ENCODE measurements around the gene SUPT6H. TPM values are rescaled to one million over a fixed set of nuclear protein-coding genes. Genes with fewer than 3 reads are reported as not detected.

The SUPT6H gene
- total RNA-seq, 2 experiments from 2014 or later = 33.7 to 76.5 TPM

DNA sequence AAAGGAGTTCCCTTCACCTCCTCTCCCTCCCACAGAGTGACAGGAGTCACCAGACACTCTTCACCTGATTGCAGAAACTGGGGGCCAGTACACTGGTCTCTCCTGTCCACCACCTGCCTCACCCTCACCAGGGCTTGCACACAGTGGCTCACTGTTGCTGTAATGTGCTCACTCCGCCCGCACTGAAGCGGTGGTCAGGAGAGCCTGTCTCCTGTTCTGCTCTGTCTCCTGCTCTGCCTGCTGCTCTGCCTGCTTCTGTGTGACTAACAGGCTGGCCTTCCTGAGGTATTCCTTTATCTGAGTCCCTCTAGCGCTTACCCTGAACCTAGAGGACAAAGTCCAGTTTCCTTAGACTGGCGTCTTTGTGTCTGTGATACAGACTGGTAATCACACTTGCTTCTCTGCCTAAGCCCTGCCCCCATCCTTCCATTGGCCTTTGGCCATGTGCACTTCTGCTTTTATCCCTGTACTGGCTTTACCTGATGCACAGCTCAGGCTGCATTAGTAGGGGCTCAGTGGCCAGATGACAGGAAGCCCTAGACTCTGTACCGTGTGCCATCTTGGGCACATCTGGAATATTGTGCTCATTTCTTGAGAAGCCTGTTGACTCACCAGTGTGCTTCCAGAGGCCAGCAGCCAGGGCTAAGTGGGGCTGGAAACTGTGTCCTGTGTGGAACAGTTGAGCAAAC lies 36.4 kb downstream of the SUPT6H start:
- Histone ChIP-seq H2AFZ (ENCODE audit: low read length) (no peak overlapping the region), H3K79me2 (ENCODE audit: insufficient read depth, low read depth, low read length) (no peaks in the 10 kb centered on the region), H3K4me3 (ENCODE audit: low read depth, low read length, poor library complexity, severe bottlenecking) (no peak overlapping the region), H4K20me1 (ENCODE audit: insufficient read depth, low read length) (no peaks in the 10 kb centered on the region), H3K36me3 (ENCODE audit: insufficient read depth, low read length) (peaks cover 99% of the 10 kb centered on the region), H3K4me2 (ENCODE audit: low read length) (no peak overlapping the region), H3K9me2 (ENCODE audit: insufficient read depth, low read length) (no peaks in the 10 kb centered on the region), H3K4me1 (ENCODE audit: insufficient read depth, low read length, poor library complexity, severe bottlenecking) (no peaks in the 10 kb centered on the region), H3K27ac (ENCODE audit: low read depth, low read length, poor library complexity, severe bottlenecking) (no peak overlapping the region), H3K9me3 (ENCODE audit: low read length) (no peaks in the 10 kb centered on the region)
- POLR2A ChIA-PET = interaction anchor here (0.5 kb wide), 1 partner anchor 66 kb away, joined by 3 read pairs; no protein-coding TSS in a partner anchor
- CTCF ChIA-PET (ENCODE audit: unreplicated experiment) = interaction anchor here (0.6 kb wide), 1 partner anchor 45 kb away, joined by 3 read pairs; no protein-coding TSS in a partner anchor
- DNase-seq (ENCODE audit: low spot score) = no peak
- intact Hi-C loops (cut with micrococcal nuclease; ENCODE audit: unreplicated experiment) = no loop called here
- no TSS peak for BruUV-seq (replicated peaks)
- TF ChIP-seq EZH2phosphoT487 (IDR thresholded peaks at IDR 0.05; ENCODE audit: borderline replicate concordance, low read depth, low read length) = no peak
- TF ChIP-seq, protein P1, sequence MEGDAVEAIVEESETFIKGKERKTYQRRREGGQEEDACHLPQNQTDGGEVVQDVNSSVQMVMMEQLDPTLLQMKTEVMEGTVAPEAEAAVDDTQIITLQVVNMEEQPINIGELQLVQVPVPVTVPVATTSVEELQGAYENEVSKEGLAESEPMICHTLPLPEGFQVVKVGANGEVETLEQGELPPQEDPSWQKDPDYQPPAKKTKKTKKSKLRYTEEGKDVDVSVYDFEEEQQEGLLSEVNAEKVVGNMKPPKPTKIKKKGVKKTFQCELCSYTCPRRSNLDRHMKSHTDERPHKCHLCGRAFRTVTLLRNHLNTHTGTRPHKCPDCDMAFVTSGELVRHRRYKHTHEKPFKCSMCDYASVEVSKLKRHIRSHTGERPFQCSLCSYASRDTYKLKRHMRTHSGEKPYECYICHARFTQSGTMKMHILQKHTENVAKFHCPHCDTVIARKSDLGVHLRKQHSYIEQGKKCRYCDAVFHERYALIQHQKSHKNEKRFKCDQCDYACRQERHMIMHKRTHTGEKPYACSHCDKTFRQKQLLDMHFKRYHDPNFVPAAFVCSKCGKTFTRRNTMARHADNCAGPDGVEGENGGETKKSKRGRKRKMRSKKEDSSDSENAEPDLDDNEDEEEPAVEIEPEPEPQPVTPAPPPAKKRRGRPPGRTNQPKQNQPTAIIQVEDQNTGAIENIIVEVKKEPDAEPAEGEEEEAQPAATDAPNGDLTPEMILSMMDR (conservative IDR thresholded peaks at IDR 0.05; ENCODE audit: low read length) = no peak

DNA sequence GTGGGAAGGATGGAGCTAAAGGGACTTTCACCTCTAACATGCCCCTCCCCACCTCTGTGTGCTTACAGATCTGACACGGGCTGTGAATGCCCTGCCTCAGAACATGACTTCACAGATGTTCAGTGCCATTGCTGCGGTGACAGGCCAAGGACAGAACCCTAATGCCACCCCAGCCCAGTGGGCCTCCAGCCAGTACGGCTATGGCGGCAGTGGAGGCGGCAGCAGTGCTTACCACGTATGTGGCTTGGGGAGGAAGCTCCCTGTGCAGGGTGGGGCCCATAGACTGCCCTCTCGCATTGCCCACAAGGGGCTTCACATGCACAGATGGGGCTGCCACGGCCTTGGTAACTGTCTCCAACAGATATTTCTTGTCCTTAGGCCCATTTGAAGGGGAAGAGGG lies 38.3 kb downstream of the SUPT6H start:
- Histone ChIP-seq H4K20me1 (ENCODE audit: insufficient read depth, low read length) (no peaks in the 10 kb centered on the region), H3K9me2 (ENCODE audit: insufficient read depth, low read length) (no peaks in the 10 kb centered on the region), H3K9me3 (ENCODE audit: low read length) (no peaks in the 10 kb centered on the region), H2AFZ (ENCODE audit: low read length) (no peak overlapping the region), H3K79me2 (ENCODE audit: insufficient read depth, low read depth, low read length) (no peaks in the 10 kb centered on the region), H3K4me2 (ENCODE audit: low read length) (no peak overlapping the region), H3K36me3 (ENCODE audit: insufficient read depth, low read length) (peaks cover 83% of the 10 kb centered on the region), H3K4me3 (ENCODE audit: low read depth, low read length, poor library complexity, severe bottlenecking) (no peak overlapping the region), H3K4me1 (ENCODE audit: insufficient read depth, low read length, poor library complexity, severe bottlenecking) (no peaks in the 10 kb centered on the region), H3K27ac (ENCODE audit: low read depth, low read length, poor library complexity, severe bottlenecking) (no peak overlapping the region)
- CTCF ChIA-PET (ENCODE audit: unreplicated experiment) = no interaction called here
- POLR2A ChIA-PET = interaction anchor here (1.0 kb wide), 1 partner anchor 11 kb away, joined by 3 read pairs; no protein-coding TSS in a partner anchor
- TF ChIP-seq EZH2phosphoT487 (IDR thresholded peaks at IDR 0.05; ENCODE audit: borderline replicate concordance, low read depth, low read length) = no peak
- TF ChIP-seq, protein P1 (conservative IDR thresholded peaks at IDR 0.05; ENCODE audit: low read length) = no peak
- intact Hi-C loops (cut with micrococcal nuclease; ENCODE audit: unreplicated experiment) = no loop called here
- no TSS peak for BruUV-seq (replicated peaks)
- no peak for DNase-seq (ENCODE audit: low spot score)

GRCh38 chr17:28700830-28701492 lies 39.0 kb downstream of the SUPT6H start:
- ChIA-PET POLR2A (interaction anchor here (1.0 kb wide), 1 partner anchor 10 kb away, joined by 3 read pairs; no protein-coding TSS in a partner anchor), CTCF (ENCODE audit: unreplicated experiment) (no interaction called here)
- Histone ChIP-seq H3K4me3 (ENCODE audit: low read depth, low read length, poor library complexity, severe bottlenecking) (no peak overlapping the region), H3K36me3 (ENCODE audit: insufficient read depth, low read length) (peaks cover 76% of the 10 kb centered on the region), H3K27ac (ENCODE audit: low read depth, low read length, poor library complexity, severe bottlenecking) (no peak overlapping the region), H3K9me3 (ENCODE audit: low read length) (no peaks in the 10 kb centered on the region), H3K4me1 (ENCODE audit: insufficient read depth, low read length, poor library complexity, severe bottlenecking) (no peaks in the 10 kb centered on the region), H2AFZ (ENCODE audit: low read length) (no peak overlapping the region), H3K4me2 (ENCODE audit: low read length) (no peak overlapping the region), H4K20me1 (ENCODE audit: insufficient read depth, low read length) (no peaks in the 10 kb centered on the region), H3K79me2 (ENCODE audit: insufficient read depth, low read depth, low read length) (no peaks in the 10 kb centered on the region), H3K9me2 (ENCODE audit: insufficient read depth, low read length) (no peaks in the 10 kb centered on the region)
- no peak for DNase-seq (ENCODE audit: low spot score)
- TF ChIP-seq EZH2phosphoT487 (IDR thresholded peaks at IDR 0.05; ENCODE audit: borderline replicate concordance, low read depth, low read length) = no peak
- TF ChIP-seq, protein P1 (conservative IDR thresholded peaks at IDR 0.05; ENCODE audit: low read length) = peak; percentile 27; the same call in 1 of the 2 replicates
- BruUV-seq (replicated peaks) = no TSS peak
- intact Hi-C loops (cut with micrococcal nuclease; ENCODE audit: unreplicated experiment) = no loop called here

All from OCI-LY7 (cell line).